Esophagus muscularis mucosa (tissue), 4 donors: Measurements from ENCODE around the gene MED25. TPM values are rescaled to one million over a fixed set of nuclear protein-coding genes. Genes with fewer than 3 reads are reported as not detected.

Experiments used
- DNase-seq: peaks from one replicate; pipeline ENCODE4 v3.0.0-alpha.2; 2017; ENCODE audit errors: extremely low spot score
- H3K27ac ChIP-seq, 4 donors: fragments of 200-600 bp; sonication (generic); replicated peaks in 1 of 4; 1 replicate in 3 of 4; 2 replicates in 1 of 4; pipeline ENCODE4 v1.5.1; 2016 to 2019; ENCODE audit warnings: mild to moderate bottlenecking in 1 of 4
- H3K27me3 ChIP-seq, 4 donors: fragments of 200-600 bp; sonication (generic); one replicate each; pipeline versions ENCODE4 v1.5.1 to v1.6.0; 2016 to 2019
- H3K36me3 ChIP-seq, 4 donors: fragments of 200-600 bp; sonication (generic); one replicate each; pipeline ENCODE4 v1.5.1; 2016 to 2019
- H3K4me1 ChIP-seq, 4 donors: fragments of 200-600 bp; sonication (generic); one replicate each; pipeline ENCODE4 v1.5.1; 2016 to 2019
- H3K4me3 ChIP-seq, 4 donors: fragments of 200-600 bp; sonication (generic); 1 replicate in 2 of 4; 2 replicates in 2 of 4; pipeline ENCODE4 v1.5.1; 2016 to 2019; ENCODE audit warnings: mild to moderate bottlenecking in 4 of 4, moderate library complexity in 1 of 4
- H3K9me3 ChIP-seq, 4 donors: fragments of 200-600 bp; sonication (generic); 1 replicate in 3 of 4; 2 replicates in 1 of 4; pipeline ENCODE4 v1.5.1; 2016 to 2019
- CTCF ChIP-seq, 3 experiments: fragments of 200-600 bp in 2 of 3; fragments of 450-650 bp in 1 of 3; sonication (generic) in 2 of 3; IDR thresholded peaks; one replicate each; pipeline ENCODE4 v1.5.1; 2017 to 2019; ENCODE audit warnings: antibody characterized with exemption in 3 of 3, mild to moderate bottlenecking in 2 of 3, moderate library complexity in 1 of 3
- EP300 ChIP-seq: sonication (generic); formaldehyde crosslinking; IDR thresholded peaks from one replicate; pipeline ENCODE4 v1.6.1; 2017; ENCODE audit warnings: antibody characterized with exemption
- POLR2A ChIP-seq: fragments of 450-650 bp; IDR thresholded peaks from one replicate; pipeline ENCODE4 v1.6.1; 2017; ENCODE audit warnings: antibody characterized with exemption, moderate library complexity, mild to moderate bottlenecking, low read depth
- POLR2AphosphoS5 ChIP-seq, 2 donors: sonication (generic); formaldehyde crosslinking; IDR thresholded peaks; one replicate each; pipeline ENCODE4 v1.6.1; 2017; ENCODE audit warnings: antibody characterized with exemption in 2 of 2
- WGBS: methylation state at CpG from one replicate; pipeline ENCODE4 v1.1.5; 2018; 5-methylcytosine and 5-hydroxymethylcytosine counted together
- intact Hi-C: fragments of 100-400 bp; cut with DNase I; formaldehyde crosslinking; loops from one replicate; pipeline ENCODE4 v1.15.1; 2023
- total RNA-seq, 4 donors: library from RNA; depleted of rRNA; stranded (reverse); fragments of >200 nt; gene quantifications; one replicate each; pipeline versions ENCODE4 v1.1.0 to v1.2.1, GENCODE V29; 2016

The MED25 gene
- total RNA-seq, 4 donors from 2014 or later = 22.5 to 36.0 (median 34.1) TPM

GRCh38 chr19:49787746-49788145 is 30.3 kb upstream of the MED25 start:
- intact Hi-C loops = no loop called here
- no peaks in the 10 kb centered on the region for H3K27me3 ChIP-seq
- H3K9me3 ChIP-seq = no peaks in the 10 kb centered on the region
- H3K4me1 ChIP-seq = peaks cover 0 to 25% (median 15%) of the 10 kb centered on the region in 4 donors
- H3K27ac ChIP-seq = no peak overlapping the region
- TF ChIP-seq CTCF (IDR thresholded peaks at IDR 0.05) = no peak
- TF ChIP-seq EP300 = no peak
- DNase-seq = no peak
- peaks cover 31 to 98% (median 89%) of the 10 kb centered on the region in 4 donors for H3K36me3 ChIP-seq
- H3K4me3 ChIP-seq = no peak overlapping the region
- 90% methylated on average over 5 of the region's 5 CpGs for WGBS

- TF ChIP-seq POLR2A (no peak), EP300 (no peak), CTCF (IDR thresholded peaks at IDR 0.05) (no peak), POLR2AphosphoS5 (IDR thresholded peaks at IDR 0.05) (no peak)
- Histone ChIP-seq H3K4me1 (peaks cover 0 to 25% (median 15%) of the 10 kb centered on the region in 4 donors), H3K9me3 (no peaks in the 10 kb centered on the region), H3K27me3 (no peaks in the 10 kb centered on the region), H3K36me3 (peaks cover 30 to 98% (median 89%) of the 10 kb centered on the region in 4 donors), H3K27ac (no peak overlapping the region), H3K4me3 (no peak overlapping the region)
- no peak for DNase-seq
- intact Hi-C loops = no loop called here
- WGBS = 91% methylated on average over 8 of the region's 10 CpGs
Observed at GRCh38 chr19:49788857-49789256, 29.2 kb upstream of the MED25 start.

DNA sequence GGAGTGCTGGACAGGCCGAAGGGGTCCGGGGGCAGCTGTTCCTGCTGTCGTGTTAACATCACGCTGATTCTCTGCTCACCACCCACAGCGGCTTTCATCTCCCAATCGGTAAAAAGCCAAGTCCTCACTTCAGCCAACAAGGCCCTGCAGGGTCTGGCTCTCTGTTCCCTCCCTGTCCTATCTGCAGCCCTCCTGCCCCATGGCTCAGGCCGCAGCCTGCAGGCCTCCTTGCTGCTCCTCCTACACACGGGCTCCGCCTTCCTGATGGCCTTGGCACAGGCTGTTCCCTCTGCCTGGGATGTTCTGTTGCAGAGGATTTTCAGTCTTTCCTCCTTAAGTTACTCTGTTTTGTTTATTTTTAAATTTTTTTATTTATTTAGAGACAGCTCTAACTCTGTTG is 27.2 kb upstream of the MED25 start:
- intact Hi-C loops = no loop called here
- peak overlapping the region in 1 of 4 donors; percentile 18 for H3K27ac ChIP-seq
- no peaks in the 10 kb centered on the region for H3K27me3 ChIP-seq
- peaks cover 43 to 98% (median 89%) of the 10 kb centered on the region in 4 donors for H3K36me3 ChIP-seq
- 73% methylated on average over 9 of the region's 9 CpGs for WGBS
- no peak overlapping the region for H3K4me3 ChIP-seq
- H3K4me1 ChIP-seq = peaks cover 0 to 25% (median 15%) of the 10 kb centered on the region in 4 donors
- no peak for DNase-seq
- no peaks in the 10 kb centered on the region for H3K9me3 ChIP-seq
- TF ChIP-seq EP300 (no peak), CTCF (IDR thresholded peaks at IDR 0.05) (no peak)

DNA sequence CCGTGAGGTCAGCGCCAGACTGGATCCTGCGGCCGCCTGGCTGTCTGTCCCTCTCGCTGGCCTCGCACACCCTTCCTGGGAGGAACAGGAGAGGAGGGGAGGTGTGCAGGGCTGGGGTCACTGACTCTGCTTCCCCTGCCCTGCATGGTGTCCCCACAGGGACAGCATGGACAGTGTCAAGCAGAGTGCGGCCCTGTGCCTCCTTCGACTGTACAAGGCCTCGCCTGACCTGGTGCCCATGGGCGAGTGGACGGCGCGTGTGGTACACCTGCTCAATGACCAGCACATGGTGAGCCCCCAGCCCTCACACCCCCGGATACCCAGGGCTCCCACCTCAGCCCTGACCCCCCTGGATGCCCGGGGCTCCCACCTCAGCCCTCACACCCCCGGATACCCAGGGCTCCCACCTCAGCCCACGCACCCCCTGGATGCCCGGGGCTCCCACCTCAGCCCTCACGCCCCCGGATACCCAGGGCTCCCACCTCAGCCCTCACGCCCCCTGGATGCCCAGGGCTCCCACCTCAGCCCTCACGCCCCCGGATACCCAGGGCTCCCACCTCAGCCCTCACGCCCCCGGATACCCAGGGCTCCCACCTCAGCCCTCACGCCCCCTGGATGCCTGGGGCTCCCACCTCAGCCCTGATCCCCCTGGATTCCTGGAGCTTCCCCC is 26.2 kb upstream of the MED25 start:
- Histone ChIP-seq H3K9me3 (no peaks in the 10 kb centered on the region), H3K27ac (no peak overlapping the region), H3K36me3 (peaks cover 54 to 99% (median 93%) of the 10 kb centered on the region in 4 donors), H3K4me1 (peaks cover 0 to 18% (median 6%) of the 10 kb centered on the region in 4 donors), H3K4me3 (no peak overlapping the region), H3K27me3 (no peaks in the 10 kb centered on the region)
- no peak for DNase-seq
- 95% methylated on average over 15 of the region's 26 CpGs for WGBS
- intact Hi-C loops = no loop called here
- TF ChIP-seq POLR2AphosphoS5 (IDR thresholded peaks at IDR 0.05) (no peak), POLR2A (no peak), EP300 (no peak), CTCF (IDR thresholded peaks at IDR 0.05) (no peak)
